ENCODE measurements around the gene RPL41.

- no peak for TF ChIP-seq CTCF (IDR thresholded peaks at IDR 0.05)
- TF ChIP-seq POLR2A (IDR thresholded peaks at IDR 0.05): no peak
Observed at GRCh38 chr12:56155256-56155845, 38.9 kb downstream of the RPL41 start.

Data from heart left ventricle (tissue), 13 donors.